Neural progenitor cell (in vitro differentiated cells): Measurements from ENCODE around the gene SCG2. TPM values are rescaled to one million over a fixed set of nuclear protein-coding genes. Genes with fewer than 3 reads are reported as not detected.

Experiments used
- DNase-seq: peaks from one replicate; pipeline ENCODE4 v3.0.0-alpha.2; 2016; ENCODE audit warnings: low spot score
- H2AFZ ChIP-seq: fragments of 200-600 bp; sonication (generic); replicated peaks from 2 replicates; pipeline ENCODE4 v1.6.1; 2016; ENCODE audit warnings: antibody characterized with exemption
- H3F3A ChIP-seq: fragments of 200-600 bp; sonication (generic); 2 replicates; pipeline ENCODE4 v1.6.1; 2016; ENCODE audit warnings: antibody characterized with exemption, low read depth
- H3K27ac ChIP-seq: fragments of 200-600 bp; sonication (generic); 2 replicates; pipeline ENCODE4 v1.5.1; 2016; ENCODE audit warnings: mild to moderate bottlenecking
- H3K27me3 ChIP-seq: fragments of 200-600 bp; sonication (generic); 2 replicates; pipeline ENCODE4 v1.6.1; 2016; ENCODE audit warnings: mild to moderate bottlenecking, moderate library complexity
- H3K36me3 ChIP-seq: fragments of 200-600 bp; sonication (generic); 2 replicates; pipeline ENCODE4 v1.5.1; 2016
- H3K4me1 ChIP-seq: fragments of 200-600 bp; sonication (generic); 2 replicates; pipeline ENCODE4 v1.6.1; 2016; ENCODE audit warnings: mixed run types
- H3K4me2 ChIP-seq: fragments of 200-600 bp; sonication (generic); 2 replicates; pipeline ENCODE4 v1.6.1; 2016
- H3K4me3 ChIP-seq: fragments of 200-600 bp; sonication (generic); 2 replicates; pipeline ENCODE4 v1.5.1; 2016
- H3K79me2 ChIP-seq: fragments of 200-600 bp; sonication (generic); 2 replicates; pipeline ENCODE4 v1.6.1; 2016; ENCODE audit warnings: low read depth
- H3K9ac ChIP-seq: fragments of 200-600 bp; sonication (generic); 2 replicates; pipeline ENCODE4 v1.6.1; 2016
- H3K9me3 ChIP-seq: fragments of 200-600 bp; sonication (generic); 2 replicates; pipeline ENCODE4 v1.5.1; 2016; ENCODE audit warnings: low read depth
- H4K20me1 ChIP-seq: fragments of 200-600 bp; sonication (generic); 2 replicates; pipeline ENCODE4 v1.6.1; 2016; ENCODE audit warnings: low read depth
- H3K27ac Mint-ChIP-seq: 3 replicates; pipeline ENCODE4 v1.8.0; 2021; ENCODE audit warnings: mixed read lengths
- H3K27me3 Mint-ChIP-seq: 2 replicates; pipeline ENCODE4 v1.8.0; 2022; ENCODE audit warnings: low read depth, mild to moderate bottlenecking, inconsistent platforms, moderate library complexity, mixed read lengths; ENCODE audit not compliant: insufficient read depth
- H3K36me3 Mint-ChIP-seq: 3 replicates; pipeline ENCODE4 v1.8.0; 2021; ENCODE audit warnings: mixed read lengths
- H3K4me1 Mint-ChIP-seq: 3 replicates; pipeline ENCODE4 v1.8.0; 2021; ENCODE audit warnings: mixed read lengths
- H3K4me3 Mint-ChIP-seq: 3 replicates; pipeline ENCODE4 v1.8.0; 2021; ENCODE audit warnings: mild to moderate bottlenecking, moderate library complexity, mixed read lengths
- H3K9me3 Mint-ChIP-seq: 3 replicates; pipeline ENCODE4 v1.8.0; 2020; ENCODE audit warnings: mixed read lengths
- EZH2 ChIP-seq: fragments of 200-600 bp; sonication (generic); IDR thresholded peaks from 2 replicates; pipeline ENCODE4 v1.6.1; 2017; ENCODE audit warnings: antibody characterized with exemption, mild to moderate bottlenecking, moderate library complexity
- EZH2phosphoT487 ChIP-seq: fragments of 200-600 bp; sonication (generic); IDR thresholded peaks from 2 replicates; pipeline ENCODE4 v1.6.1; 2017; ENCODE audit warnings: antibody characterized with exemption
- total RNA-seq: library from RNA; depleted of rRNA; stranded (reverse); fragments of >200 nt; gene quantifications from 2 replicates; pipeline ENCODE4 v1.2.3, GENCODE V29; 2015; ENCODE audit warnings: low replicate concordance
- TF ChIP-seq, protein P1 (sequence below): fragments of 200-600 bp; sonication (generic); IDR thresholded peaks from 2 replicates; pipeline ENCODE4 v1.5.1; 2017; ENCODE audit warnings: antibody characterized with exemption, mild to moderate bottlenecking

The SCG2 gene
- total RNA-seq, 1 donor from 2014 or later: 0.04 TPM

DNA sequence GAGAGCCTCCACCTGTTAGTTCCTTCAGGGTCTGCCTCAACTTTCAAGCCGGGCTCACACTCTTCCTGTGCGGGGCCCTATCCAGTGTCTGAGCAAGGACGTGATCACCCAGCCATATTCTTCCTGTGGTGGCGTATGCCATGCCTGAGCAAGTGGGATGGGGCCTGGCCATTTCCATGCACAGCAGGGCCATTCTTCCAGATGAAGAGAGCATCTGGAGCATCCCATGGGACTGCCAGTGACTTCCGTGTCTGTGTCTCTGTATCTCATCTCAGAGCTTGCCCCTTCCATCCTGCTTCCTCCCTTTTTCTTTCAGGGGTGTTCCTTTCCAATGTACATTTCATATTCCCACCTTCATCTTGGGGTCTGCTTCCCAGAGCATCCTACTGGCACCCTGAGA is 20.2 kb downstream of the SCG2 start:
- no peaks in the 10 kb centered on the region for H3K36me3 ChIP-seq
- no peak overlapping the region for H3K9ac ChIP-seq
- no peaks in the 10 kb centered on the region for H3K9me3 ChIP-seq
- no peak overlapping the region for H3K4me3 ChIP-seq
- Mint-ChIP-seq H3K36me3 (no peaks in the 10 kb centered on the region), H3K27ac (peak overlapping the region; percentile 50), H3K27me3 (peaks cover 4% of the 10 kb centered on the region), H3K4me3 (no peak overlapping the region), H3K9me3 (no peaks in the 10 kb centered on the region), H3K4me1 (peaks cover 65% of the 10 kb centered on the region)
- H3K27ac ChIP-seq: no peak overlapping the region
- H3K27me3 ChIP-seq: no peaks in the 10 kb centered on the region
- no peak overlapping the region for H2AFZ ChIP-seq
- no peaks in the 10 kb centered on the region for H3K79me2 ChIP-seq
- H3K4me2 ChIP-seq: no peak overlapping the region
- TF ChIP-seq EZH2 (no peak), EZH2phosphoT487 (no peak)
- TF ChIP-seq, protein P1, sequence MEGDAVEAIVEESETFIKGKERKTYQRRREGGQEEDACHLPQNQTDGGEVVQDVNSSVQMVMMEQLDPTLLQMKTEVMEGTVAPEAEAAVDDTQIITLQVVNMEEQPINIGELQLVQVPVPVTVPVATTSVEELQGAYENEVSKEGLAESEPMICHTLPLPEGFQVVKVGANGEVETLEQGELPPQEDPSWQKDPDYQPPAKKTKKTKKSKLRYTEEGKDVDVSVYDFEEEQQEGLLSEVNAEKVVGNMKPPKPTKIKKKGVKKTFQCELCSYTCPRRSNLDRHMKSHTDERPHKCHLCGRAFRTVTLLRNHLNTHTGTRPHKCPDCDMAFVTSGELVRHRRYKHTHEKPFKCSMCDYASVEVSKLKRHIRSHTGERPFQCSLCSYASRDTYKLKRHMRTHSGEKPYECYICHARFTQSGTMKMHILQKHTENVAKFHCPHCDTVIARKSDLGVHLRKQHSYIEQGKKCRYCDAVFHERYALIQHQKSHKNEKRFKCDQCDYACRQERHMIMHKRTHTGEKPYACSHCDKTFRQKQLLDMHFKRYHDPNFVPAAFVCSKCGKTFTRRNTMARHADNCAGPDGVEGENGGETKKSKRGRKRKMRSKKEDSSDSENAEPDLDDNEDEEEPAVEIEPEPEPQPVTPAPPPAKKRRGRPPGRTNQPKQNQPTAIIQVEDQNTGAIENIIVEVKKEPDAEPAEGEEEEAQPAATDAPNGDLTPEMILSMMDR: no peak
- no peaks in the 10 kb centered on the region for H4K20me1 ChIP-seq
- H3K4me1 ChIP-seq: peaks cover 11% of the 10 kb centered on the region
- no peak for DNase-seq
- no peaks in the 10 kb centered on the region for H3F3A ChIP-seq

DNA sequence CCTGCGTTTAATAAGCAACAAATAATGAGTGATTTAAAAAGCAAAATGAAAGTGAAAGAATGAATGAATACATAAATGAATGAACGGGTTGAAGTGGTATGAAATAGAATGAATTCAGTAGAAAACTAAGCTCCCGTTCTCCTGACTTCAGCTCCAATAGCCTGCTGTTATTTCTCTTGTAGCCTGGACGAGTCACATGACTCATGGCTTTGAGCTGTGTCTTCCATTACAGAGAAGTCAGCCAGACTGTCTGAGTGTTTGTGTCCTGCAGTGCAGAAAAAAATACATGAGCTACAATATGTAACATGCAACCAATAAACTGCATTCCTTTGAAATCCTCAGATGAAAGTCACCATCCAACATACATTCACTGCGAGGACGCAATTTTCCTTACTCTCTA is 21.2 kb downstream of the SCG2 start:
- Histone ChIP-seq H3F3A (no peaks in the 10 kb centered on the region), H3K9ac (no peak overlapping the region), H3K27me3 (no peaks in the 10 kb centered on the region), H3K4me2 (no peak overlapping the region), H4K20me1 (no peaks in the 10 kb centered on the region), H3K36me3 (no peaks in the 10 kb centered on the region), H3K4me1 (peaks cover under 1% of the 10 kb centered on the region), H3K79me2 (no peaks in the 10 kb centered on the region), H2AFZ (peak overlapping the region; percentile 80), H3K9me3 (no peaks in the 10 kb centered on the region), H3K4me3 (no peak overlapping the region), H3K27ac (no peak overlapping the region)
- Mint-ChIP-seq H3K36me3 (no peaks in the 10 kb centered on the region), H3K9me3 (no peaks in the 10 kb centered on the region), H3K27ac (peak overlapping the region; percentile 30), H3K4me3 (no peak overlapping the region), H3K27me3 (peaks cover 4% of the 10 kb centered on the region), H3K4me1 (peaks cover 60% of the 10 kb centered on the region)
- no peak for TF ChIP-seq EZH2
- TF ChIP-seq, protein P1: no peak
- no peak for TF ChIP-seq EZH2phosphoT487
- peak; percentile 12 for DNase-seq

DNA sequence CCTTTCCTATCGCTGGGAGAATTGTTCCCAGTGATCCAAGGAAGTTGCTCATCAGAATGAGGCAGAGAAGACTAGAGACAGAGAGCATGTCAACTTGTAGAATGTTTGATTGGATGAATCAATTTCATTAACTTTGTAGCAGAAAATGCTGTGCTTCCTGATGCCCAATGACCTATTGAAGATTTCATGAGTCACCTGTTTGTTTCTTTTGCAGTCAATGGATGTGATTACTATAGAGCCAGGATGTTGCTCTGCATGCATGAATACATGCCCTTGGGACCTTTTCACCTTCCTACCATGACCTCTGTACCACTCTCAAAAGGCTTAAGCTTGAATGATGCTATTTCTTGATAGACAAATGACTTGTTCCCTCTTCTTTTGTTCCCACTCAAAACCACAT is 23.3 kb downstream of the SCG2 start:
- Histone ChIP-seq H3K4me3 (no peak overlapping the region), H3K4me1 (no peaks in the 10 kb centered on the region), H3K9me3 (no peaks in the 10 kb centered on the region), H4K20me1 (no peaks in the 10 kb centered on the region), H3K79me2 (no peaks in the 10 kb centered on the region), H3K4me2 (no peak overlapping the region), H3K27ac (no peak overlapping the region), H3K9ac (no peak overlapping the region), H3K27me3 (no peaks in the 10 kb centered on the region), H3F3A (no peaks in the 10 kb centered on the region), H2AFZ (no peak overlapping the region), H3K36me3 (no peaks in the 10 kb centered on the region)
- no peaks in the 10 kb centered on the region for H3K36me3 Mint-ChIP-seq
- TF ChIP-seq EZH2phosphoT487 (no peak), EZH2 (no peak)
- TF ChIP-seq, protein P1: no peak
- H3K27ac Mint-ChIP-seq: no peak overlapping the region
- peaks cover 44% of the 10 kb centered on the region for H3K4me1 Mint-ChIP-seq
- DNase-seq: no peak
- H3K4me3 Mint-ChIP-seq: no peak overlapping the region
- no peaks in the 10 kb centered on the region for H3K9me3 Mint-ChIP-seq
- H3K27me3 Mint-ChIP-seq: peaks cover 4% of the 10 kb centered on the region
